Activated CD4-positive, alpha-beta T cell treated with anti-CD3 and anti-CD28 coated beads for 36 hours (primary cell): Measurements from ENCODE around the gene APLP1. TPM values are rescaled to one million over a fixed set of nuclear protein-coding genes. Genes with fewer than 3 reads are reported as not detected.

Experiments used
- total RNA-seq, 2 experiments: library from RNA; stranded (reverse); gene quantifications; one replicate each; pipeline ENCODE4 v1.2.3, GENCODE V29; 2021

APLP1 gene
- total RNA-seq, 2 experiments from 2014 or later: 2.3 to 3.0 TPM

Other genes with a start within 250 kb of the APLP1 start
- 10 to 100 TPM; 87.5 to 94.4 TPM for gene RBM42, start 239.5 kb upstream of the APLP1 start, total RNA-seq
- 1 to 10 TPM in 1 of 2 experiments, under 1 TPM in 1; 0.37 to 1.1 TPM for gene ETV2, start 226.8 kb upstream of the APLP1 start, total RNA-seq
- gene COX6B1, start 220.3 kb upstream of the APLP1 start, total RNA-seq: 100 to 1,000 TPM; 385 to 437 TPM
- gene UPK1A, start 202.1 kb upstream of the APLP1 start, total RNA-seq: 1 to 10 TPM; 1.2 to 1.8 TPM
- 100 to 1,000 TPM; 232 to 265 TPM for gene ZBTB32, start 164.0 kb upstream of the APLP1 start, total RNA-seq
- gene KMT2B, start 150.6 kb upstream of the APLP1 start, total RNA-seq: 10 to 100 TPM; 48.6 to 49.4 TPM
- 10 to 100 TPM; 71.4 to 80.2 TPM for gene IGFLR1, start 126.1 kb upstream of the APLP1 start, total RNA-seq
- gene U2AF1L4, start 123.2 kb upstream of the APLP1 start, total RNA-seq: 10 to 100 TPM; 31.6 to 37.5 TPM
- 10 to 100 TPM; 36.0 to 37.9 TPM for gene PSENEN, start 122.9 kb upstream of the APLP1 start, total RNA-seq
- 10 to 100 TPM in 1 of 2 experiments, 1 to 10 TPM in 1; 8.4 to 12.7 TPM for gene LIN37, start 120.0 kb upstream of the APLP1 start, total RNA-seq
- gene HSPB6, start 111.5 kb upstream of the APLP1 start, total RNA-seq: under 1 TPM; 0.53 to 0.93 TPM
- 10 to 100 TPM; 39.8 to 62.8 TPM for gene PROSER3, start 110.4 kb upstream of the APLP1 start, total RNA-seq
- gene ARHGAP33, start 93.0 kb upstream of the APLP1 start, total RNA-seq: 10 to 100 TPM; 27.8 to 35.2 TPM
- gene PRODH2, start 55.7 kb upstream of the APLP1 start, total RNA-seq: not detected
- not detected for gene NPHS1, start 16.1 kb upstream of the APLP1 start, total RNA-seq
- gene KIRREL2, start 11.7 kb upstream of the APLP1 start, total RNA-seq: under 1 TPM; 0.93 to 0.98 TPM
- gene NFKBID, start 32.0 kb downstream of the APLP1 start, total RNA-seq: 10 to 100 TPM; 60.1 TPM
- gene HCST, start 34.0 kb downstream of the APLP1 start, total RNA-seq: 10 to 100 TPM; 27.0 to 32.7 TPM
- not detected for gene TYROBP, start 39.7 kb downstream of the APLP1 start, total RNA-seq
- 1 to 10 TPM; 7.8 to 8.3 TPM for gene LRFN3, start 67.8 kb downstream of the APLP1 start, total RNA-seq
- gene SDHAF1, start 126.6 kb downstream of the APLP1 start, total RNA-seq: 10 to 100 TPM; 16.0 to 19.2 TPM
- 1 to 10 TPM; 1.6 to 1.7 TPM for gene SYNE4, start 140.2 kb downstream of the APLP1 start, total RNA-seq
- gene ALKBH6, start 145.6 kb downstream of the APLP1 start, total RNA-seq: 10 to 100 TPM; 40.6 to 42.2 TPM
- gene CLIP3, start 164.3 kb downstream of the APLP1 start, total RNA-seq: under 1 TPM; 0.16 to 0.42 TPM
- 1 to 10 TPM; 3.1 to 3.4 TPM for gene THAP8, start 185.7 kb downstream of the APLP1 start, total RNA-seq
- 10 to 100 TPM; 13.6 to 14.3 TPM for gene WDR62, start 186.3 kb downstream of the APLP1 start, total RNA-seq
- gene OVOL3, start 242.6 kb downstream of the APLP1 start, total RNA-seq: not detected
- 10 to 100 TPM; 89.6 to 97.3 TPM for gene POLR2I, start 246.3 kb downstream of the APLP1 start, total RNA-seq
- gene TBCB, start 246.9 kb downstream of the APLP1 start, total RNA-seq: 100 to 1,000 TPM; 111 to 117 TPM